K562 (cell line): ENCODE data around the gene FOXO3. TPM values are rescaled to one million over a fixed set of nuclear protein-coding genes. Genes with fewer than 3 reads are reported as not detected.

ENCODE experiments used
- CEBPB ChIP-seq: fragments of 450-650 bp; IDR thresholded peaks from 2 replicates; pipeline ENCODE4 v1.6.1; 2016; ENCODE audit warnings: missing genetic modification characterization, missing compliant biosample characterization
- FOSL1 ChIP-seq: fragments of 200-800 bp; sonication (Bioruptor generic); conservative IDR thresholded peaks from 2 replicates; pipeline ENCODE4 v1.6.1; 2016; ENCODE audit warnings: missing genetic modification characterization, missing compliant biosample characterization
- GATA2 ChIP-seq: sonication (generic); formaldehyde crosslinking; IDR thresholded peaks from 2 replicates; pipeline ENCODE4 v1.4.0; 2020; ENCODE audit warnings: mild to moderate bottlenecking, missing genetic modification reagents
- JUN ChIP-seq, 2 experiments: sonication (generic) in 1 of 2; formaldehyde crosslinking in 1 of 2; IDR thresholded peaks; 2 replicates each; pipeline versions ENCODE4 v1.6.1 to v1.8.0; 2012 to 2022; ENCODE audit warnings: borderline replicate concordance in 2 of 2, mild to moderate bottlenecking in 2 of 2, improper control_type of control experiment in 1 of 2, low read depth in 1 of 2, low read length in 1 of 2, missing genetic modification reagents in 1 of 2
- KAT2B ChIP-seq: IDR thresholded peaks from one replicate; pipeline ENCODE4 v1.6.1; 2012; ENCODE audit warnings: low read depth, mild to moderate bottlenecking, control low read depth, inconsistent platforms, low read length, moderate library complexity
- POU5F1 ChIP-seq: fragments of 150-350 bp; IDR thresholded peaks from 2 replicates; pipeline ENCODE4 v1.6.1; 2014; ENCODE audit warnings: borderline replicate concordance, low read length, low read depth, mild to moderate bottlenecking; ENCODE audit not compliant: partially characterized antibody
- PREB ChIP-seq: sonication (generic); formaldehyde crosslinking; IDR thresholded peaks from 2 replicates; pipeline ENCODE4 v1.8.1; 2023; ENCODE audit warnings: mild to moderate bottlenecking, missing genetic modification reagents
- RCOR1 ChIP-seq, 2 experiments: IDR thresholded peaks; 2 replicates each; pipeline ENCODE4 v1.6.1; 2012; ENCODE audit warnings: low read depth in 2 of 2, low read length in 2 of 2, borderline replicate concordance in 1 of 2, improper control_type of control experiment in 1 of 2
- RREB1 ChIP-seq: fragments of 250-450 bp; sonication (Bioruptor Pico); IDR thresholded peaks from 2 replicates; pipeline ENCODE4 v1.4.0; 2020
- SLC30A9 ChIP-seq: fragments of 250-450 bp; sonication (Bioruptor Pico); IDR thresholded peaks from 2 replicates; pipeline ENCODE4 v1.8.0; 2022; ENCODE audit warnings: mild to moderate bottlenecking, moderate library complexity
- TBP ChIP-seq: optimal IDR thresholded peaks from 2 replicates; pipeline ENCODE3; 2011; ENCODE audit warnings: low read depth, low read length, improper control_type of control experiment
- ZNF140 ChIP-seq: fragments of 250-450 bp; sonication (Bioruptor Pico); IDR thresholded peaks from 2 replicates; pipeline ENCODE4 v1.8.0; 2021; ENCODE audit warnings: moderate library complexity, mild to moderate bottlenecking, inconsistent platforms
- ZNF57 ChIP-seq: fragments of 450-650 bp; formaldehyde crosslinking; IDR thresholded peaks from 2 replicates; pipeline ENCODE4 v1.4.0; 2020; ENCODE audit warnings: mild to moderate bottlenecking, moderate library complexity
- ZNF668 ChIP-seq: fragments of 250-450 bp; sonication (Bioruptor Pico); IDR thresholded peaks from 2 replicates; pipeline ENCODE4 v1.8.0; 2022; ENCODE audit warnings: mild to moderate bottlenecking, inconsistent platforms
- ZNF740 ChIP-seq, 3 experiments: fragments of 200-800 bp in 1 of 3; sonication (Bioruptor generic) in 1 of 3; sonication (generic) in 1 of 3; formaldehyde crosslinking in 1 of 3; IDR thresholded peaks; 2 replicates each; pipeline versions ENCODE4 v1.6.1 to v1.8.0; 2016 to 2022; ENCODE audit warnings: mild to moderate bottlenecking in 2 of 3, missing compliant biosample characterization in 2 of 3, missing genetic modification characterization in 2 of 3, missing genetic modification reagents in 1 of 3
- ZNF764 ChIP-seq: fragments of 250-450 bp; sonication (Bioruptor Pico); IDR thresholded peaks from 2 replicates; pipeline ENCODE4 v1.4.0; 2020; ENCODE audit warnings: low read depth, mild to moderate bottlenecking, moderate library complexity
- polyA plus RNA-seq, 8 experiments: library from polyadenylated mRNA; depleted of rRNA in 4 of 8; stranded (reverse) in 5 of 8; unstranded in 3 of 8; fragments of >200 nt; fragmentation: Nextera tagmentation in 2 of 8; fragmentation: Illumina TruSeq in 1 of 8; extraction: Ambion mirVana in 2 of 8; extraction: Trizol in 1 of 8; gene quantifications; 2 replicates each; pipeline versions ENCODE4 v1.2.1 to v1.2.3, GENCODE V29; 2011 to 2014; ENCODE audit warnings: inconsistent platforms in 1 of 8, missing spikeins in 1 of 8
- total RNA-seq, 7 experiments: library from RNA; depleted of rRNA in 6 of 7; stranded (reverse); fragments of >200 nt in 6 of 7; fragmentation: Illumina TruSeq in 2 of 7; extraction: Trizol in 2 of 7; gene quantifications; 2 replicates each; pipeline versions ENCODE4 v1.2.1 to v1.2.3, GENCODE V29; 2011 to 2021; ENCODE audit warnings: low replicate concordance in 1 of 7

The FOXO3 gene
- total and polyA plus RNA-seq, 9 of the 15 experiments (the other 6 are each of a cell fraction or from before 2014, with no cell fraction given) = 3.0 to 14.6 (median 6.0) TPM

GRCh38 chr6:108578595-108579327 lies 18.0 kb downstream of the FOXO3 start (continued):
- TF ChIP-seq RREB1 (CRISPR knock-in tag) (no peak), POU5F1 (no peak), FOSL1 (peak; percentile 98), ZNF140 (no peak), PREB (no peak), JUN (IDR thresholded peaks at IDR 0.05; ENCODE audit: borderline replicate concordance, low read depth, low read length) (peak; percentile 94), JUN (CRISPR knock-in tag; IDR thresholded peaks at IDR 0.05; ENCODE audit: borderline replicate concordance) (no peak), ZNF57 (CRISPR knock-in tag) (no peak), SLC30A9 (CRISPR knock-in tag) (no peak), RCOR1 (IDR thresholded peaks at IDR 0.05; ENCODE audit: borderline replicate concordance in 1 of 2, low read depth in 2 of 2, low read length in 2 of 2) (peak; percentile 91 to 98; a peak in 3 of 4 replicates), ZNF740 (CRISPR knock-in tag; IDR thresholded peaks at IDR 0.05) (no peak), ZNF740 (tag; IDR thresholded peaks at IDR 0.05) (no peak), ZNF668 (CRISPR knock-in tag) (no peak), ZNF764 (no peak), CEBPB (tag) (peak; percentile 27; the same call in 1 of the 2 replicates), KAT2B (no peak), GATA2 (CRISPR knock-in tag) (peak; percentile 57; the same call in 1 of the 2 replicates), TBP (no peak)
